ENCODE data around the gene PLXNB1.

DNA sequence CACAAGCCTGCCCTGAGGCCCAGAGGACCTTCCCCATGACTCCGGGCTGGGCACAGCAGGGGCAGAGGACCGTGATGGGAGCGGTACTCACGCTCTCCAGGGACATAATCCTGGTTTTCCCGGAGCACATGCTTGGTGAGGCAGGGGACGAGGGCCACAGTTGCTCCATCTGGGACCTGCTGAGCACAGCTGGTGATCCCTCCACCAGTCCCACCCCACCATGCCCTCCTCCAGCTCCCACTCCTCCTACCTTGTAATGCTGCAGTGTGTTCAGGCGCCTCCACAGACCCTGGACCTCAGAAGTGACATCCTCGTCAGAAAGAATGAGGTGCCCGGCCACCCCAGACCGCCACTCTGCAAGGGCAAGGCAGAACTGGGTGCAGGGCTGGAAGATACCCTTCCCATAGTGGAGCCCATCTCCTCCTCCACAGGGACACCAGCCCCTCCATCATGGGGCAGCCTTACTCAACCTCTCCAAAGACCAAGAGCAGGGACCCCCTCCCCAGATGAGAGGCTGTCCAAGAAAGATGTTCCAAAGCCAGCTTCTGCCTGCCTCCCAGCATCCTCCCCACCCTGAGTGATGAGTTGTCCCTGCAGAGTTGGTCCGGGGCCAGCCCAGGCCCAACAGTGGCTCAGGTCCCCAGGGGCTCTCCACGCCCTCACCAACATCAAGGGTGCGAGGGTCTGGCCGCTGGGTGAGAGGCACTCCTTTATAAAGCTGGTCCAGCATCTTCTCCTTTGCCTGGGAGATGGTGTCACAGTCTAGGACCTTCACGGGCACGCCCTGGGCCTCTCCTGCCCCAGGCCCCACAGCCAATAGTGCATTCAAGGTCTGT is 19.5 kb downstream of the PLXNB1 start:
- TF ChIP-seq SUZ12 (IDR thresholded peaks at IDR 0.05; ENCODE audit: extremely low read depth, insufficient read depth, insufficient read length) = no peak
- no peak for TF ChIP-seq YY1 (IDR thresholded peaks at IDR 0.05; ENCODE audit: insufficient read depth, insufficient read length)

Measured in NT2/D1 (cell line).